IPS-18a (cell line): ENCODE measurements around the gene SARS1.
"Not testable (repeated sequence)": the region's sequence is repeated elsewhere in the genome, so short reads cannot be mapped to it uniquely, and the experiment has no call there.

ENCODE experiments used
- H3K27ac ChIP-seq: one replicate; pipeline ENCODE4 v1.5.1; 2013; ENCODE audit warnings: low read length
- H3K27me3 ChIP-seq: one replicate; pipeline ENCODE4 v1.6.1; 2013; ENCODE audit warnings: mild to moderate bottlenecking, low read length; ENCODE audit not compliant: control insufficient read depth, insufficient read depth
- H3K36me3 ChIP-seq: one replicate; pipeline ENCODE4 v1.6.1; 2013; ENCODE audit warnings: low read depth, low read length; ENCODE audit not compliant: control insufficient read depth
- H3K4me1 ChIP-seq: one replicate; pipeline ENCODE4 v1.6.1; 2013; ENCODE audit warnings: low read depth, low read length; ENCODE audit not compliant: control insufficient read depth
- H3K4me3 ChIP-seq: one replicate; pipeline ENCODE4 v1.5.1; 2013; ENCODE audit warnings: low read length
- H3K9ac ChIP-seq: one replicate; pipeline ENCODE4 v1.6.1; 2013; ENCODE audit warnings: mild to moderate bottlenecking, low read length, moderate library complexity
- H3K9me3 ChIP-seq: one replicate; pipeline ENCODE4 v1.6.1; 2013; ENCODE audit warnings: low read depth, low read length; ENCODE audit not compliant: control insufficient read depth

The SARS1 gene

DNA sequence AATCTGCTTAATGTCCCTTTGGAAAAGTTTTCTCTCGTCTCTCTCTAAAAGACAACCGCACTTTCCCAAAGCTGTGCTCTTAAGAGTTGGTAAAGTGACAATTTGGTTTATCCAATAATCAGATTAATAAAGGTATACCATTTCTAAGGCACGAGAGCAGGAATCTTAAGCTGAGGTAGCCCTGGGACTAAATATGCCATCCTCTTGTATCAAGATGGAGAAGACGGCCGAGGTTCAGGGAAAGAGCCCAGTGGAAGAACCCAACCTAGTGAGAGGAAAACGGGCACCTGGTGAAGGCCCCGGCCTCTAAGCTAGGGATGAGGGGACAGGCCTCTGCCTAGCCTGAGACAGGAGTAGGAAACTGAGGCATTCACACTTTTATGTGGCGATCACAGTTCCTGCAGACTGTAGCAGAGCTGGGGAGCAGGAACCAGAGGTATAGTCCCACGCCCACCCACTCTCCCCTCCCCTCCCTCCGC is 334 bp upstream of the SARS1 start:
- Histone ChIP-seq H3K4me3 (peak overlapping the region; percentile 78), H3K27me3 (no peaks in the 10 kb centered on the region), H3K36me3 (no peaks in the 10 kb centered on the region), H3K4me1 (peaks cover 10% of the 10 kb centered on the region), H3K9me3 (no peaks in the 10 kb centered on the region), H3K9ac (no peak overlapping the region), H3K27ac (no peak overlapping the region)

- peak overlapping the region; percentile 78 for H3K4me3 ChIP-seq
- H3K27me3 ChIP-seq: no peaks in the 10 kb centered on the region
- peaks cover 10% of the 10 kb centered on the region for H3K4me1 ChIP-seq
- no peaks in the 10 kb centered on the region for H3K9me3 ChIP-seq
- peak overlapping the region; percentile 51 for H3K27ac ChIP-seq
- no peaks in the 10 kb centered on the region for H3K36me3 ChIP-seq
- H3K9ac ChIP-seq: peak overlapping the region; percentile 75
Measured at GRCh38 chr1:109214695-109215623, 1.2 kb downstream of the SARS1 start.

DNA sequence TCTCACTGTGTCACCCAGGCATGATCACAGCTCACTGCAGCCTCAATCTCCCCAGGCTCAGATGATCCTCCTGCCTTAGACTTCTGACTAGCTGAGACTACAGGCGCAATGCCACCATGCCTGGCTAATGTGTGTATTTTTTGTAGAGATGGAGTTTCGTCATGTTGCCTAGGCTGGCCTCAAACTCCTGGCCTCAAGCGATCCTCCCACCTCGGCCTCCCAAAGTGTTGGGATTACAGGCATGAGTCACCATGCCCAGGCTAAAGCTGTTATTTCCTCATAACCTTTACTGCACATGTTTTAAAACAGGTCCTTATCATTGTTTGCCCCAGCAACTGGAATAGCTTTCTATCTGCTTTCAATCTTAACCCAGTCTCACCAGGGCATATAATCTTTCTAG is 2.9 kb downstream of the SARS1 start:
- no peaks in the 10 kb centered on the region for H3K36me3 ChIP-seq
- no peak overlapping the region for H3K4me3 ChIP-seq
- H3K4me1 ChIP-seq: peaks cover 10% of the 10 kb centered on the region
- no peak overlapping the region for H3K9ac ChIP-seq
- H3K27me3 ChIP-seq: no peaks in the 10 kb centered on the region
- H3K9me3 ChIP-seq: no peaks in the 10 kb centered on the region
- no peak overlapping the region for H3K27ac ChIP-seq

DNA sequence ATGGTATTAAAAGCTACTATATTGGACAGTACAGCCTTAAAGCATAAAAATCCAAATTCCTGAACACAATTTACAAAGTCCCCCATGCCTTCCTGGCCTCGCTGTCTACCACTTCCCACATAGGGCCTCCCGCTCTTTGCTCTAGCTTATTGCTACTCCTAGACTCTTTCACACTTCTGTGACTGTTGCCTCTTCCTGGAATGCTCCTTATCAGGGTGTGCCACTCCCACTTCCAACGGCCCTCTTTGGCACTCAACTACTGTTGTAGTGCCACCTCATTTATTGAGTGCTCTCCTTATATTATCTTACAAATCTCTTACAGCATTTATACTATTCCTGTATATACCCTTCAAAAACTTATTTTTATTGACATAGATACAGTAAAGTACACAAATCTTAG is 4.8 kb downstream of the SARS1 start:
- H3K36me3 ChIP-seq: no peaks in the 10 kb centered on the region
- peaks cover 6% of the 10 kb centered on the region for H3K4me1 ChIP-seq
- no peak overlapping the region for H3K27ac ChIP-seq
- H3K9me3 ChIP-seq: no peaks in the 10 kb centered on the region
- no peak overlapping the region for H3K9ac ChIP-seq
- no peaks in the 10 kb centered on the region for H3K27me3 ChIP-seq
- no peak overlapping the region for H3K4me3 ChIP-seq

DNA sequence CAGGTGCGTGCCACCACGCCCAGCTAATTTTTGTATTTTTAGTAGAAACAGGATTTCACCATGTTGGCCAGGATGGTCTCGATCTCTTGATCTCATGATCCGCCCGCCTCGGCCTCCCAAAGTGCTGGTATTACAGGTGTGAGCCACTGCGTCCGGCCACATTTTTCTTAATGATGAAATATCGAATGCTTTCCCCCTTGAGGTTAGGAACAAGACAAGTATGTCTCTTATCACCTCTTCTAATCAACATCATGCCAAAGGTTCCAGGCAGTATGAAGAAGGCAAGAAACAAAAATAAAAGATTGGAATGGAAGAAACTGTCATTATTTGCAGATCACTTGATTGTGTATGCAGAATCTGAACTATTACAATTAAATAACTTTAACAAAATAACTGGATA is 7.5 kb downstream of the SARS1 start:
- not testable (repeated sequence) for H3K36me3 ChIP-seq, H3K9me3 ChIP-seq, H3K27ac ChIP-seq, H3K4me3 ChIP-seq, H3K9ac ChIP-seq, H3K27me3 ChIP-seq
- H3K4me1 ChIP-seq: peaks cover 12% of the 10 kb centered on the region

DNA sequence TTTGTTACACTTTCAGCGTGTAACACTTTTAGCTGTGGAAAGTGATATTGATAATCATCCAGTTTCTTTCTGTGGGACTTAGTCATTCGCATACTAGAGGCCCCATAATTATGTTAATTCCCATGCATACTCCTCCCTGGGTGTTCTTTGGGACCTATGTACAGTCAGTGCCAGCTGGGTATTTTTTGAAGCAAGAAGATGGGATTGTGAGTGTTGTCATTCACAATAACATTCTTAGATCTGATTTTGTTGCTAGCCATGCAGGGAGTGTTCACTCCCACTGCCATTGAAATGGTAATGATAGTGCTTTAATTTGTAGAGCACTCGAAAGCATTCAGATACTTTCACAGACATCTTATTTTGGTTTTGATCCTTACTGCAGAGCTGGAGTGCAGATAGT is 11.6 kb downstream of the SARS1 start:
- H3K27ac ChIP-seq: no peak overlapping the region
- peak overlapping the region; percentile 8 for H3K9ac ChIP-seq
- H3K4me1 ChIP-seq: peaks cover 34% of the 10 kb centered on the region
- H3K9me3 ChIP-seq: no peaks in the 10 kb centered on the region
- no peaks in the 10 kb centered on the region for H3K36me3 ChIP-seq
- no peak overlapping the region for H3K4me3 ChIP-seq
- H3K27me3 ChIP-seq: no peaks in the 10 kb centered on the region

DNA sequence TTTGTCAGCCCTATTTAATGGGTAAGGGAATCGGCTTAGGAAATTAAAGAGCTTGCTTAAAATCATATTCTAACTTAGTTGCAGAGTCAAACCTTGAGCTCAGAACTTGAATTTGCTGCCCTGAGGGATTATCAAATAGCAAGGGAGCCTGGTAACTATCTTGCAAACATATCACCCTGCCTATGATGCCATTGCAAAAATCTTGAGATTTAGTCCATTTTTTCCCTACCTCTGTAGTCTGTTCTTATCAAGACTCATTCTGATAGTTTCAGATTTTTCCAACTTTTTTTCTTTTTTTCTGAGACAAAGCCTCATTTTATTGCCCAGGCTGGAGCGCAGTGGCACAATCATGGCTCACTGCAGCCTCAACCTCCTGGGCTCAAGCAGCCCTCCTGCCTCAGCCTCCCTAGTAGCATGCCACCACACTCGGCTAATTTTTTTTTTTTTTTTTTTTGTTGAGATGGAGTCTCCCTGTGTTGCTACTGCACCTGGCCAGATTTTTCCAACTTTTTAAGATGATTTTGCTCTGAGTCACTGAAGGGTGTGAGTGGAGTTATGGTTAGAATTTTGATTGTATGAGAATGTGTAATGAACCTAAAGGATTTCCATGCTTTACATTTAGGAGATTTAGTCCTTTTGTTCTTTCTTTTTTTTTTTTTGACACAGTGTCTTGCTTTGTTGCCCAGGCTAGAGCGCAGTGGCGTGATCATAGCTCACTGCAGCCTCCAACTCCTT is 12.2 kb downstream of the SARS1 start:
- H3K4me1 ChIP-seq: peaks cover 37% of the 10 kb centered on the region
- no peaks in the 10 kb centered on the region for H3K27me3 ChIP-seq
- peak overlapping the region; percentile 8 for H3K9ac ChIP-seq
- no peaks in the 10 kb centered on the region for H3K9me3 ChIP-seq
- H3K27ac ChIP-seq: no peak overlapping the region
- H3K36me3 ChIP-seq: no peaks in the 10 kb centered on the region
- no peak overlapping the region for H3K4me3 ChIP-seq

- Histone ChIP-seq H3K27ac (no peak overlapping the region), H3K4me3 (no peak overlapping the region)
Measured at GRCh38 chr1:109228167-109228566, 14.4 kb downstream of the SARS1 start.

GRCh38 chr1:109229531-109230127 is 15.9 kb downstream of the SARS1 start:
- Histone ChIP-seq H3K36me3 (peaks cover 25% of the 10 kb centered on the region), H3K4me1 (peaks cover 43% of the 10 kb centered on the region), H3K4me3 (peak overlapping the region; percentile 46), H3K27me3 (no peaks in the 10 kb centered on the region), H3K9ac (peak overlapping the region; percentile 35), H3K9me3 (no peaks in the 10 kb centered on the region), H3K27ac (peak overlapping the region; percentile 74)

More at GRCh38 chr1:109228167-109228566, 14.4 kb downstream of the SARS1 start:
- Histone ChIP-seq H3K27me3 (no peaks in the 10 kb centered on the region), H3K9me3 (no peaks in the 10 kb centered on the region), H3K36me3 (peaks cover 18% of the 10 kb centered on the region), H3K9ac (no peak overlapping the region), H3K4me1 (peaks cover 43% of the 10 kb centered on the region)

- H3K9me3 ChIP-seq: no peaks in the 10 kb centered on the region
- H3K4me3 ChIP-seq: no peak overlapping the region
- H3K27me3 ChIP-seq: no peaks in the 10 kb centered on the region
- H3K4me1 ChIP-seq: peaks cover 32% of the 10 kb centered on the region
- no peak overlapping the region for H3K9ac ChIP-seq
- peaks cover 39% of the 10 kb centered on the region for H3K36me3 ChIP-seq
- no peak overlapping the region for H3K27ac ChIP-seq
Measured at GRCh38 chr1:109231066-109231465, 17.3 kb downstream of the SARS1 start.

- Histone ChIP-seq H3K9me3 (no peaks in the 10 kb centered on the region), H3K27ac (no peak overlapping the region), H3K36me3 (peaks cover 68% of the 10 kb centered on the region), H3K4me1 (peaks cover 37% of the 10 kb centered on the region), H3K9ac (no peak overlapping the region), H3K4me3 (no peak overlapping the region), H3K27me3 (no peaks in the 10 kb centered on the region)
Measured at GRCh38 chr1:109235137-109235536, 21.4 kb downstream of the SARS1 start.
